ENCODE results near the gene OR6X1.
A peak's percentile ranks its signal among the peaks of the same experiment; 100 is the strongest.
"Not testable (repeated sequence)": the region's sequence is repeated elsewhere in the genome, so short reads cannot be mapped to it uniquely, and the experiment has no call there.

OR6X1 gene

GRCh38 chr11:123753110-123753509, 1.2 kb downstream of the OR6X1 start:
- no peak for DNase-seq (ENCODE audit: low read depth in 2 of 2)

DNA sequence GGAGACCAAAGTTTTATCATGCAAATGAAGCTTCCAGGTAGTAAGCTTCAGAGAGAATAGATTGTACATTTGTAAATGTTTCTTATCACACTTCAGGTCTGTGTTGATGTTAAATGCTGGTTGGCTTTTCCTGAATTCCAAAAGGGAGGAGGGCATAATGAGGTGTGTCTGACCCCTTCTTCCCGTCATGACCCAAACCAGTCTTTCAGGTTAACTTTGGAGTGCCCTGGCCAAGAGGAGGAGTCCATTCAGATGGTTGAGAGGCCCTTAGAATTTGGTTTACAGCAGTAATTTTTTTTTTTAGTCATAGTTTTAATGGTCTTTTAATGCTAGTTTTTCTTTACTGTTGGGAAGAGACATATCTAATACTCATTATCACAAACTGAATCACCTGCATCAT, 2.5 kb downstream of the OR6X1 start:
- no peak for DNase-seq (ENCODE audit: low read depth in 2 of 2)

DNA sequence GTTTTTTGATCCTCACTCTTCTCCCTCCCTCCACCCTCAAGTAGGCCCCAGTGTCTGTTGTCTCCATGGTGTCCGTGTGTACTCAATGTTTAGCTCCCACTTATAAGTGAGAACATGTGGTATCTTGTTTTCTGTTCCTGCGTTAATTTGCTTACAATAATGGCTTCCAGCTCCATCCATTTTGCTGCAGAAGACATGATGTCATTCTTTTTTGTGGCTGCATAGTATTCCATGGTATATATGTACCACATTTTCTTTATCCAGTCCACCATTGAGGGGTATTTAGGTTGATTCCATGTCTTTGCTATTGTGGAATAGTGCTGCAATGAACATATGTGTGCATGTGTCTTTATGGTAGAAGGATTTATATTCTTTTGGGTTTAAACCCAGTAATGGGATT, 6.0 kb downstream of the OR6X1 start:
- not testable (repeated sequence) for DNase-seq (ENCODE audit: low read depth in 2 of 2)

- no peak for DNase-seq (ENCODE audit: low read depth in 2 of 2)
These were observed 8.4 kb downstream of the OR6X1 start for GRCh38 chr11:123745764-123746451.

DNA sequence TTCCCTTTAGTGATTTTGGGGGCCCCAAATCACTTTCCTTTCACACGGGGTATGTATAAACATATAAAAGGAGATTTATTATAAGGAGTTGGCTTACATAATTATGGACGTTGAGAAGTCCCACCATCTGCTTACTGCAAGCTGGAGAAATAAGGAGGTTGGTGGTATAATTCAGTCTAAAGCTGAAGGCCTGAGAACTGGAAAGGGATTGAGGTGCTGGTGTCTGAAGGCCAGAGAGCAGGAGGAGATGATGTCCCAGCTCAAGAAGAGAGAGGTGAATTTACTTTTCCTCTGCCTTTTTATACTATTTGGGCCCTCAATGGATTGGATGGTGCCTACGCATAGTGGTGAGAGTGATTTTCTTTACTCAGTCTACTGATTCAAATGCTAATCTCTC, 11.6 kb downstream of the OR6X1 start:
- DNase-seq (ENCODE audit: low read depth in 2 of 2) = no peak

GRCh38 chr11:123742031-123742723, 12.1 kb downstream of the OR6X1 start:
- no peak for DNase-seq (ENCODE audit: low read depth in 2 of 2)

- DNase-seq (ENCODE audit: low read depth in 2 of 2) = peak; percentile 83
These were observed 12.9 kb downstream of the OR6X1 start, which contains the start of gene ZNF202 for GRCh38 chr11:123741159-123742030. Gene ZNF202, minus strand, starts transcription at chr11:123741660. Its CDS starts 10,772 bp downstream, at chr11:123730888.

DNA sequence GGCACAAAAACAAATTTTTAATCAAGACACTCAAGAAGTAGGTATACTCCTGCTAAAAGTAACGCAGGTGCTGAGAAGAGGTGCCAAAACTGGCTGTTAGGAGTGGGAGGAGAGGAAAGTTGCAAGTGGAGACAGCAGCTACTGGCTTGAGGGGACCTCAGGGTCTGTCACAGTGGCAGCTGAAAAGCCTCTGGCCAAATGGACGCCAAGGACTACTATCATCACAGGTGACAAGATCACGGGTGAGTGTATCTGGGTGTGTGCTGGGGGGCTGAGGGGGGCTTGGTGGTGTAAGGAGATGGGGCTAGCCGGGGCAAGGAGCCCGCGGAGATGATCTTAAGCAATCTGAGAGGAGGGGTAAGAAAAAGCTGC, 13.5 kb downstream of the OR6X1 start:
- DNase-seq (ENCODE audit: low read depth in 2 of 2) = no peak

DNA sequence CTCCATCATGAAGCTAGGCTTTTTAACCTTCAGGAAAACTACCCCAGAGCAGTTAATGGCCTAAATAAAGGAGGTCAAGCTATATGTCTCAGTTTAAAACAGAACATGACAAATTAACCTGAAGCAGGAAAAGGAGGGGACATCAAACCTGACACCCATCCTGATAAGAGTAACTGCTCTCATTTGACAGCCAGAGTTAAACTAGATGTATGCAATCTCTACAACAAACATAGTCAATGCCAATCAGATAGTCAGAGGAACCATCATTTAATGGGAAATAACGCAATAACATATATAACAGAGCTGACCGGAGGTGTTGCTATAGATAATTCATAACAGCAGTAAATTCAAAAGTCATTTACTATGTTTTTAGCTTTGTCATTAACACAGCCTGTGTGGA, 15.9 kb downstream of the OR6X1 start:
- DNase-seq (ENCODE audit: low read depth in 2 of 2) = no peak

DNA sequence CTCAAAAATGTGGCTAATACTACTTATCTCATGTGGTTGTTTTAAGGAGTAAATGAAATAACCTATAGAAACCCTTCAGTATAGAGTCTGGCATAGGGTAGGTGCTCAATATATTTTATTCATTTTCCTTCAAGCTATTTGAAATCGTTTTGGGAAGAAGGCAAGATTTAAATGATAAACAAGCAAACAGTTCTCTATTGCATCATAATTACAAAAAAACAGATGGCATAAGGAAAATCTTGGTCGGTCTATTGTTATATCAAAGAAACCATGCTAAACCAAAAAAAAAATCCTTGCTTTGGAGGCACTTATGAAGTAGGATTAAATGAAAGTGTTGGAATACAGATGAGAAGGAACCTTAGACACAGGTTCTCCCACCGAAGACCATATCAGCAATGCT, 17.5 kb downstream of the OR6X1 start:
- no peak for DNase-seq (ENCODE audit: low read depth in 2 of 2)

DNA sequence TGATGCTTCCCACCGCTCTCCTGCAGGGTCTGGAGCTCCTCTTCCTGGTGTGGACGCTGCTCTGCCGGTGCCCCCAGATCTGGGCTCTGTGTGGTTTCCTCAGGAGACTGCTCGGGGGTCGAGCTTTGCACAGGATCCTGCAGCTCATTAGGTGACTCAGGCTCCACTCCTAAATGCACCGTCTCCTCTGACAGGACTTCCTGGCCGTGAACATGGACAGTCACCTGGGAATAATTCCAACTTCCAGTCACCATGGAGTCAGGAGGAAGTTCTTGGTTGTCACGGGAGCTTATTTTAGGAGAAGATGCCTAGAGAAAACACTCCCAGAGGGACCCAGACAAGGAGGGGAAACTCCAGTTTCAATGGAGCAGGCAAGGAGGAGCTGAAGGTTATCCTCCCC, 24.7 kb downstream of the OR6X1 start:
- no peak for DNase-seq (ENCODE audit: low read depth in 2 of 2)

- DNase-seq (ENCODE audit: low read depth in 2 of 2) = no peak
These were observed 28.2 kb downstream of the OR6X1 start for GRCh38 chr11:123725995-123726655.

DNA sequence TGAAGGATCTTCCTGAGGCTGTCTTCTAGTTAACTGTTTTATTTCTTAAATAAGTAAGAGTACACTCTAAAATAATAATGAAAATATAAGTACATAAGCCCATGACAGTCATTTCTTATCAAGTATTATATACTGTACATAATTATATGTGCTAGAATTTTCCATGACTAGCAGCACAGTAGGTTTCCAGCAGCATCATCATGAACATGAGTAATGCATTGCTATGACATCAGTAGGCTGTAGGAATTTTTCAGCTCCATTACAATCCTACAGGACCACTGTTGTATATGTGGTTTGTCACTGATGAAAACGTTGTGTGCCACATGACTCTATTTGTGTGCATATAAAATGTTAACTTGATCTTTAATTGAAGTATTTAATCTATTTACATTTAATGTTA, 34.9 kb downstream of the OR6X1 start:
- no peak for DNase-seq (ENCODE audit: low read depth in 2 of 2)

- no peak for DNase-seq (ENCODE audit: low read depth in 2 of 2)
These were observed 35.8 kb downstream of the OR6X1 start for GRCh38 chr11:123718469-123718868.

DNA sequence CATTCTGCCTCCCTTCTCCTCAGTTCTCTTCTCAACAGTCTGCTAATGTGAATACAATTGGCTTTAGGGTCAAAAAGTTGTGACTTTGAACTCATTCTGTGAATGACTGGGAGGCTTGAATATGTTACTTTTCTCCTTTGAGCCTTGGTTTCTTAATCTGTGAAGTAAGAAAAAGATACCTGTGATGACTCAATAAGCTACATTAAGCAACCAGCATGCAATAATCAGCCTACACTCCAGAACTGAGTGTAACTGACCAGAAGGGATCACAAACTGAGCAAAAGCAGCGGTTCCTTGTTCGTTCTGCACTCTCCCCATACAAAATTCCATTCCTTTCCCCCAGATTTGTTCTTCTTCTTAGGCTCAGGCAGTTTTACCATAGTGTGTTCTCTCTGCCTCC, 36.3 kb downstream of the OR6X1 start:
- no peak for DNase-seq (ENCODE audit: low read depth in 2 of 2)

DNA sequence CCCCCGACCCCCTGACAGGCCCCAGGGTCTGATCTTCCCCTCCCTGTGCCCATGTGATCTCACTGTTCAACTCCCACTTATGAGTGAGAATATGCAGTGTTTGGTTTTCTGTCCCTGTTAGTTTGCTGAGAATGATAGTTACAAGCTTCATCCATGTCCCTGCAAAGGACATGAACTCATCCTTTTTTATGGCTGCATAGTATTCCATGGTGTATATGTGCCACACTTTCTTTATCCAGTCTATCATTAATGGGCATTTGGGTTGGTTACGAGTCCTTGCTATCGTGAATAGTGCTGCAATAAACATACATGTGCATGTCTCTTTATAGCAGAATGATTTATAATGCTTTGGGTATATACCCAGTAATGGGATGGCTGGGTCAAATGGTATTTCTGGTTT, 41.7 kb downstream of the OR6X1 start:
- DNase-seq (ENCODE audit: low read depth in 2 of 2) = not testable (repeated sequence)

- DNase-seq (ENCODE audit: low read depth in 2 of 2) = peak in 1 of 2 donors; percentile 16
These were observed 46.6 kb downstream of the OR6X1 start for GRCh38 chr11:123707606-123708205.

- DNase-seq (ENCODE audit: low read depth in 2 of 2) = no peak
These were observed 47.1 kb downstream of the OR6X1 start for GRCh38 chr11:123707206-123707605.

DNA sequence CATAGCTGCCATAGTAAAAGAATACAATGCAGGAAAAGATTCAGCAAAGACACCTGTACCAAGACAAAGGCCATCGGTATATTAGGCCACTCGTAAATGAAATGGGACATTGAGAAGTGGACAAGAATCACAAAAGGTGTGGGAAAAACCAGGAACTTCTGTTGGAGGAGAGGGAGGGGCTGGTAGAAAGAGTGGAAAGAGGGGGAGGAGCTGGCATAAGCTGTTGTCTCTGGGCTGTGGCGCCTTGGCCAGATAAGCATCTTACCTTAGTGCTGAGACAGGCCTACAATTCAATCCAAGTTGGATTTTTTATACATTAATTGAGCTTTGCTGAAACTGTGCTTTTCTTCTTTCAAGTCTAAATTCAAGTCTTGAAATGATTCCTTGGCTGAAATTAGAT, 50.0 kb downstream of the OR6X1 start:
- DNase-seq (ENCODE audit: low read depth in 2 of 2) = no peak
